ENCODE results near the gene DUSP14. TPM values are rescaled to one million over a fixed set of nuclear protein-coding genes. Genes with fewer than 3 reads are reported as not detected.

Gene DUSP14
- total RNA-seq, 3 donors from 2014 or later (not counting 1 experiment from before 2014, with no cell fraction given): 5.0 to 9.1 (median 5.3) TPM

GRCh38 chr17:37476431-37477120, 13.1 kb upstream of the DUSP14 start:
- 97% methylated on average over 4 of the region's 4 CpGs for WGBS (ENCODE audit: insufficient coverage)
- H3K36me3 ChIP-seq (ENCODE audit: control insufficient read depth, insufficient read depth, low read length): peaks cover 43% of the 10 kb centered on the region
- no peak overlapping the region for H3K27ac Mint-ChIP-seq
- no peak overlapping the region for H3K4me3 Mint-ChIP-seq
- H3K27ac ChIP-seq (ENCODE audit: low read length): no peak overlapping the region
- TF ChIP-seq CTCF (IDR thresholded peaks at IDR 0.05): no peak
- no peaks in the 10 kb centered on the region for H3K27me3 Mint-ChIP-seq (ENCODE audit: low read depth in 2 of 2)
- H3K27me3 ChIP-seq (ENCODE audit: control insufficient read depth, insufficient read depth, low read length): no peaks in the 10 kb centered on the region
- no peaks in the 10 kb centered on the region for H3K9me3 Mint-ChIP-seq
- no peak for DNase-seq
- no peaks in the 10 kb centered on the region for H3K36me3 Mint-ChIP-seq
- no peaks in the 10 kb centered on the region for H3K4me1 Mint-ChIP-seq
- no peaks in the 10 kb centered on the region for H3K4me1 ChIP-seq (ENCODE audit: control insufficient read depth, insufficient read depth, low read length)
- intact Hi-C loops (cut with micrococcal nuclease): no loop called here
- H3K9me3 ChIP-seq (ENCODE audit: control insufficient read depth, insufficient read depth, low read length): no peaks in the 10 kb centered on the region
- H3K4me3 ChIP-seq (ENCODE audit: low read length): no peak overlapping the region
- ATAC-seq: no peak

GRCh38 chr17:37478187-37478586, 11.5 kb upstream of the DUSP14 start:
- no peaks in the 10 kb centered on the region for H3K36me3 Mint-ChIP-seq
- no peak overlapping the region for H3K27ac Mint-ChIP-seq
- no peak for ATAC-seq
- TF ChIP-seq CTCF (IDR thresholded peaks at IDR 0.05): no peak
- 94% methylated on average over 2 of the region's 2 CpGs for WGBS (ENCODE audit: insufficient coverage)
- no peaks in the 10 kb centered on the region for H3K9me3 ChIP-seq (ENCODE audit: control insufficient read depth, insufficient read depth, low read length)
- H3K4me3 ChIP-seq (ENCODE audit: low read length): no peak overlapping the region
- peaks cover 40% of the 10 kb centered on the region for H3K36me3 ChIP-seq (ENCODE audit: control insufficient read depth, insufficient read depth, low read length)
- H3K27me3 Mint-ChIP-seq (ENCODE audit: low read depth in 2 of 2): no peaks in the 10 kb centered on the region
- intact Hi-C loops (cut with micrococcal nuclease): no loop called here
- no peaks in the 10 kb centered on the region for H3K4me1 ChIP-seq (ENCODE audit: control insufficient read depth, insufficient read depth, low read length)
- H3K4me1 Mint-ChIP-seq: no peaks in the 10 kb centered on the region
- no peak overlapping the region for H3K4me3 Mint-ChIP-seq
- no peaks in the 10 kb centered on the region for H3K9me3 Mint-ChIP-seq
- H3K27me3 ChIP-seq (ENCODE audit: control insufficient read depth, insufficient read depth, low read length): no peaks in the 10 kb centered on the region
- no peak for DNase-seq
- H3K27ac ChIP-seq (ENCODE audit: low read length): no peak overlapping the region

- H3K27me3 ChIP-seq (ENCODE audit: control insufficient read depth, insufficient read depth, low read length): no peaks in the 10 kb centered on the region
- no peak for DNase-seq
- no peak overlapping the region for H3K4me3 Mint-ChIP-seq
- WGBS (ENCODE audit: insufficient coverage): 94% methylated on average over 1 of the region's 1 CpG
- H3K4me1 ChIP-seq (ENCODE audit: control insufficient read depth, insufficient read depth, low read length): no peaks in the 10 kb centered on the region
- H3K36me3 Mint-ChIP-seq: no peaks in the 10 kb centered on the region
- ATAC-seq: no peak
- no peak overlapping the region for H3K4me3 ChIP-seq (ENCODE audit: low read length)
- peaks cover 31% of the 10 kb centered on the region for H3K36me3 ChIP-seq (ENCODE audit: control insufficient read depth, insufficient read depth, low read length)
- no peaks in the 10 kb centered on the region for H3K9me3 ChIP-seq (ENCODE audit: control insufficient read depth, insufficient read depth, low read length)
- H3K27me3 Mint-ChIP-seq (ENCODE audit: low read depth in 2 of 2): no peaks in the 10 kb centered on the region
- no peaks in the 10 kb centered on the region for H3K4me1 Mint-ChIP-seq
- TF ChIP-seq CTCF (IDR thresholded peaks at IDR 0.05): no peak
- intact Hi-C loops (cut with micrococcal nuclease): no loop called here
- H3K9me3 Mint-ChIP-seq: no peaks in the 10 kb centered on the region
- H3K27ac ChIP-seq (ENCODE audit: low read length): no peak overlapping the region
- H3K27ac Mint-ChIP-seq: no peak overlapping the region
Measured at GRCh38 chr17:37479025-37479424, 10.7 kb upstream of the DUSP14 start.

- ATAC-seq (no peak), DNase-seq (no peak)
- Histone ChIP-seq H3K27ac (ENCODE audit: low read length) (no peak overlapping the region), H3K36me3 (ENCODE audit: control insufficient read depth, insufficient read depth, low read length) (peaks cover 23% of the 10 kb centered on the region), H3K27me3 (ENCODE audit: control insufficient read depth, insufficient read depth, low read length) (no peaks in the 10 kb centered on the region), H3K4me3 (ENCODE audit: low read length) (no peak overlapping the region), H3K9me3 (ENCODE audit: control insufficient read depth, insufficient read depth, low read length) (no peaks in the 10 kb centered on the region), H3K4me1 (ENCODE audit: control insufficient read depth, insufficient read depth, low read length) (no peaks in the 10 kb centered on the region)
- Mint-ChIP-seq H3K36me3 (no peaks in the 10 kb centered on the region), H3K27me3 (ENCODE audit: low read depth in 2 of 2) (no peaks in the 10 kb centered on the region), H3K9me3 (no peaks in the 10 kb centered on the region), H3K4me1 (no peaks in the 10 kb centered on the region), H3K27ac (no peak overlapping the region), H3K4me3 (no peak overlapping the region)
- WGBS (ENCODE audit: insufficient coverage): 100% methylated on average over 2 of the region's 2 CpGs
- intact Hi-C loops (cut with micrococcal nuclease): no loop called here
- no peak for TF ChIP-seq CTCF (IDR thresholded peaks at IDR 0.05)
Measured at GRCh38 chr17:37480427-37480826, 9.3 kb upstream of the DUSP14 start.

Measured in natural killer cell (primary cell).